CD4-positive, alpha-beta memory T cell (primary cell): ENCODE results near the gene RABGAP1L. TPM values are rescaled to one million over a fixed set of nuclear protein-coding genes. Genes with fewer than 3 reads are reported as not detected.
"Not testable (repeated sequence)": the region's sequence is repeated elsewhere in the genome, so short reads cannot be mapped to it uniquely, and the experiment has no call there.

Source experiments
- CTCF ChIA-PET: fragments of 350-600 bp; sonication (Branson Sonifier 250); formaldehyde crosslinking; loops from one replicate; lab custom pipeline; 2021; ENCODE audit warnings: inconsistent platforms; ENCODE audit not compliant: partially characterized antibody; lab: Charles Lee
- POLR2A ChIA-PET: fragments of 350-600 bp; sonication (Branson Sonifier 250); formaldehyde crosslinking; loops from one replicate; lab custom pipeline; 2021; ENCODE audit not compliant: partially characterized antibody; lab: Charles Lee
- DNase-seq, 5 donors: peaks; one replicate each; pipeline versions ENCODE4 v3.0.0 to v3.0.0-alpha.2; 2020 to 2022; ENCODE audit warnings: mixed read lengths in 1 of 5
- H3K27ac ChIP-seq: one replicate; pipeline ENCODE4 v1.7.0; 2013; ENCODE audit warnings: low read depth, low read length
- H3K27me3 ChIP-seq: 2 replicates; pipeline ENCODE4 v1.7.0; 2013; ENCODE audit warnings: mild to moderate bottlenecking, low read length, moderate library complexity; ENCODE audit not compliant: insufficient read depth
- H3K36me3 ChIP-seq: 2 replicates; pipeline ENCODE4 v1.7.0; 2013; ENCODE audit warnings: mild to moderate bottlenecking, low read length, moderate library complexity; ENCODE audit not compliant: insufficient read depth
- H3K4me1 ChIP-seq: 2 replicates; pipeline ENCODE4 v1.7.0; 2013; ENCODE audit warnings: mild to moderate bottlenecking, low read length, moderate library complexity; ENCODE audit not compliant: insufficient read depth
- H3K4me3 ChIP-seq, 2 donors: one replicate each; pipeline ENCODE4 v1.7.0; 2013; ENCODE audit warnings: low read length in 2 of 2, mild to moderate bottlenecking in 1 of 2
- H3K9me3 ChIP-seq, 2 donors: one replicate each; pipeline ENCODE4 v1.7.0; 2013; ENCODE audit warnings: low read length in 2 of 2, control low read depth in 1 of 2; ENCODE audit not compliant: control insufficient read depth in 1 of 2
- H3K27ac Mint-ChIP-seq, 7 donors: one replicate each; pipeline ENCODE4 v1.8.0; 2020 to 2021; ENCODE audit warnings: mixed read lengths in 7 of 7, mild to moderate bottlenecking in 6 of 7, inconsistent platforms in 3 of 7, moderate library complexity in 3 of 7
- H3K27me3 Mint-ChIP-seq, 2 donors: one replicate each; pipeline ENCODE4 v1.8.0; 2020 to 2021; ENCODE audit warnings: mixed read lengths in 2 of 2
- H3K36me3 Mint-ChIP-seq, 2 donors: one replicate each; pipeline ENCODE4 v1.8.0; 2020 to 2021; ENCODE audit warnings: mixed read lengths in 2 of 2, inconsistent platforms in 1 of 2, mild to moderate bottlenecking in 1 of 2
- H3K4me1 Mint-ChIP-seq, 4 donors: one replicate each; pipeline ENCODE4 v1.8.0; 2020 to 2021; ENCODE audit warnings: mixed read lengths in 4 of 4, mild to moderate bottlenecking in 1 of 4
- H3K4me3 Mint-ChIP-seq, 8 donors: one replicate each; pipeline ENCODE4 v1.8.0; 2020 to 2021; ENCODE audit warnings: mixed read lengths in 8 of 8, mild to moderate bottlenecking in 7 of 8, moderate library complexity in 6 of 8, inconsistent platforms in 3 of 8
- H3K9me3 Mint-ChIP-seq, 8 donors: one replicate each; pipeline ENCODE4 v1.8.0; 2020 to 2021; ENCODE audit warnings: mixed read lengths in 8 of 8, mild to moderate bottlenecking in 5 of 8, inconsistent platforms in 3 of 8, moderate library complexity in 1 of 8
- intact Hi-C: fragments of 100-400 bp; cut with micrococcal nuclease; formaldehyde crosslinking; loops from one replicate; pipeline ENCODE4 v1.15.1; 2023
- polyA plus RNA-seq, 2 donors: library from polyadenylated mRNA; unstranded; fragments of 300-500 nt; fragmentation: Illumina TruSeq; gene quantifications; one replicate each; pipeline ENCODE4 v1.2.3, GENCODE V29; 2021
- total RNA-seq, 2 experiments: library from RNA; stranded (reverse); gene quantifications; one replicate each; pipeline ENCODE4 v1.2.3, GENCODE V29; 2021

RABGAP1L gene
- total and polyA plus RNA-seq, 4 experiments from 2014 or later = 75.7 to 114 (median 96.8) TPM

GRCh38 chr1:174230399-174230798, 71.1 kb downstream of the RABGAP1L start:
- H3K4me3 ChIP-seq = no peak overlapping the region
- H3K9me3 Mint-ChIP-seq = peaks cover 0 to 10% (median 4%) of the 10 kb centered on the region in 8 donors
- peak overlapping the region in 1 of 7 donors; percentile 13 for H3K27ac Mint-ChIP-seq
- H3K4me1 ChIP-seq = no peaks in the 10 kb centered on the region
- ChIA-PET POLR2A (no interaction called here), CTCF (interaction anchor here (0.7 kb wide), 1 partner anchor 137 kb away, joined by 4 read pairs; no protein-coding TSS in a partner anchor)
- no peaks in the 10 kb centered on the region for H3K27me3 Mint-ChIP-seq
- no peak for DNase-seq
- peaks cover 38 to 50% of the 10 kb centered on the region in 2 donors for H3K36me3 Mint-ChIP-seq
- no peaks in the 10 kb centered on the region for H3K27me3 ChIP-seq
- peaks cover 12% of the 10 kb centered on the region for H3K36me3 ChIP-seq
- H3K27ac ChIP-seq = no peak overlapping the region
- no peaks in the 10 kb centered on the region for H3K9me3 ChIP-seq
- H3K4me1 Mint-ChIP-seq = peaks cover 0 to 10% (median 8%) of the 10 kb centered on the region in 4 donors
- intact Hi-C loops = no loop called here
- H3K4me3 Mint-ChIP-seq = no peak overlapping the region

GRCh38 chr1:174232761-174233160, 73.4 kb downstream of the RABGAP1L start:
- no peak overlapping the region for H3K4me3 ChIP-seq
- H3K27me3 ChIP-seq = no peaks in the 10 kb centered on the region
- Mint-ChIP-seq H3K4me3 (no peak overlapping the region), H3K27ac (peak overlapping the region in 2 of 7 donors; percentile 1 to 44), H3K4me1 (peaks cover 0 to 4% (median 4%) of the 10 kb centered on the region in 4 donors), H3K27me3 (no peaks in the 10 kb centered on the region), H3K36me3 (peaks cover 29 to 41% of the 10 kb centered on the region in 2 donors), H3K9me3 (peaks cover 0 to 10% (median 4%) of the 10 kb centered on the region in 8 donors)
- no peaks in the 10 kb centered on the region for H3K9me3 ChIP-seq
- no peaks in the 10 kb centered on the region for H3K4me1 ChIP-seq
- H3K27ac ChIP-seq = no peak overlapping the region
- POLR2A ChIA-PET = no interaction called here
- CTCF ChIA-PET = no interaction called here
- DNase-seq = no peak
- intact Hi-C loops = no loop called here
- H3K36me3 ChIP-seq = peaks cover 12% of the 10 kb centered on the region

- H3K4me1 ChIP-seq, H3K4me3 ChIP-seq, DNase-seq, H3K4me1 Mint-ChIP-seq, H3K4me3 Mint-ChIP-seq, H3K9me3 Mint-ChIP-seq, H3K27me3 Mint-ChIP-seq, CTCF ChIA-PET, H3K9me3 ChIP-seq, H3K27ac ChIP-seq, POLR2A ChIA-PET, H3K27me3 ChIP-seq, intact Hi-C loops: not testable (repeated sequence)
- peak overlapping the region in 2 of 7 donors; percentile 64 to 74 for H3K27ac Mint-ChIP-seq
- peaks cover 11% of the 10 kb centered on the region for H3K36me3 ChIP-seq
- H3K36me3 Mint-ChIP-seq = peaks cover 31 to 39% of the 10 kb centered on the region in 2 donors
Measured at GRCh38 chr1:174238845-174239501, 79.7 kb downstream of the RABGAP1L start.

- Histone ChIP-seq H3K9me3 (no peaks in the 10 kb centered on the region), H3K27me3 (no peaks in the 10 kb centered on the region), H3K4me3 (no peak overlapping the region), H3K4me1 (no peaks in the 10 kb centered on the region), H3K36me3 (peaks cover 15% of the 10 kb centered on the region), H3K27ac (no peak overlapping the region)
- POLR2A ChIA-PET = no interaction called here
- H3K9me3 Mint-ChIP-seq = no peaks in the 10 kb centered on the region
- CTCF ChIA-PET = interaction anchor here (0.6 kb wide), 1 partner anchor 13 kb away, joined by 3 read pairs; no protein-coding TSS in a partner anchor
- intact Hi-C loops = no loop called here
- no peak overlapping the region for H3K4me3 Mint-ChIP-seq
- no peaks in the 10 kb centered on the region for H3K27me3 Mint-ChIP-seq
- no peak for DNase-seq
- H3K27ac Mint-ChIP-seq = peak overlapping the region in 2 of 7 donors; percentile 57 to 74
- H3K36me3 Mint-ChIP-seq = peaks cover 37 to 43% of the 10 kb centered on the region in 2 donors
- peaks cover 3 to 5% (median 5%) of the 10 kb centered on the region in 4 donors for H3K4me1 Mint-ChIP-seq
Measured at GRCh38 chr1:174239541-174239940, 80.2 kb downstream of the RABGAP1L start.

GRCh38 chr1:174242856-174243255, 83.5 kb downstream of the RABGAP1L start:
- no peaks in the 10 kb centered on the region for H3K9me3 ChIP-seq
- ChIA-PET POLR2A (no interaction called here), CTCF (interaction anchor here (0.5 kb wide), 1 partner anchor 94 kb away, joined by 3 read pairs; no protein-coding TSS in a partner anchor)
- H3K4me1 Mint-ChIP-seq = peaks cover 3 to 5% (median 5%) of the 10 kb centered on the region in 4 donors
- H3K27ac ChIP-seq = no peak overlapping the region
- H3K27me3 Mint-ChIP-seq = no peaks in the 10 kb centered on the region
- no peaks in the 10 kb centered on the region for H3K9me3 Mint-ChIP-seq
- no peak overlapping the region for H3K4me3 Mint-ChIP-seq
- intact Hi-C loops = no loop called here
- peak overlapping the region in 3 of 7 donors; percentile 8 to 77 (median 43) for H3K27ac Mint-ChIP-seq
- H3K36me3 ChIP-seq = peaks cover 22% of the 10 kb centered on the region
- DNase-seq = no peak
- H3K4me1 ChIP-seq = no peaks in the 10 kb centered on the region
- no peak overlapping the region for H3K4me3 ChIP-seq
- H3K36me3 Mint-ChIP-seq = peaks cover 46 to 51% of the 10 kb centered on the region in 2 donors
- H3K27me3 ChIP-seq = no peaks in the 10 kb centered on the region

- no peak overlapping the region for H3K4me3 ChIP-seq
- peak overlapping the region in 2 of 7 donors; percentile 34 to 37 for H3K27ac Mint-ChIP-seq
Measured at GRCh38 chr1:174243451-174244000, 84.2 kb downstream of the RABGAP1L start.

GRCh38 chr1:174244017-174244416, 84.7 kb downstream of the RABGAP1L start:
- POLR2A ChIA-PET = no interaction called here
- Mint-ChIP-seq H3K27me3 (no peaks in the 10 kb centered on the region), H3K27ac (peak overlapping the region in 1 of 7 donors; percentile 27), H3K4me3 (no peak overlapping the region), H3K36me3 (peaks cover 46 to 51% of the 10 kb centered on the region in 2 donors), H3K4me1 (peaks cover 3 to 5% (median 4%) of the 10 kb centered on the region in 4 donors), H3K9me3 (no peaks in the 10 kb centered on the region)
- Histone ChIP-seq H3K4me1 (no peaks in the 10 kb centered on the region), H3K9me3 (no peaks in the 10 kb centered on the region), H3K27ac (no peak overlapping the region), H3K36me3 (peaks cover 22% of the 10 kb centered on the region), H3K4me3 (no peak overlapping the region), H3K27me3 (no peaks in the 10 kb centered on the region)
- no peak for DNase-seq
- CTCF ChIA-PET = no interaction called here
- intact Hi-C loops = no loop called here

More at GRCh38 chr1:174243451-174244000, 84.2 kb downstream of the RABGAP1L start:
- intact Hi-C loops = no loop called here
- Mint-ChIP-seq H3K9me3 (no peaks in the 10 kb centered on the region), H3K4me3 (no peak overlapping the region), H3K27me3 (no peaks in the 10 kb centered on the region), H3K4me1 (peaks cover 3 to 5% (median 5%) of the 10 kb centered on the region in 4 donors), H3K36me3 (peaks cover 46 to 51% of the 10 kb centered on the region in 2 donors)
- H3K36me3 ChIP-seq = peaks cover 22% of the 10 kb centered on the region
- no peak for DNase-seq
- H3K27ac ChIP-seq = no peak overlapping the region
- no peaks in the 10 kb centered on the region for H3K4me1 ChIP-seq
- no peaks in the 10 kb centered on the region for H3K9me3 ChIP-seq
- ChIA-PET POLR2A (no interaction called here), CTCF (interaction anchor here (0.5 kb wide), 1 partner anchor 95 kb away, joined by 3 read pairs; no protein-coding TSS in a partner anchor)
- H3K27me3 ChIP-seq = no peaks in the 10 kb centered on the region
